ENCODE results near the gene DKK3. TPM values are rescaled to one million over a fixed set of nuclear protein-coding genes. Genes with fewer than 3 reads are reported as not detected.

DKK3 gene
- total RNA-seq, 2 experiments from 2014 or later = not detected

DNA sequence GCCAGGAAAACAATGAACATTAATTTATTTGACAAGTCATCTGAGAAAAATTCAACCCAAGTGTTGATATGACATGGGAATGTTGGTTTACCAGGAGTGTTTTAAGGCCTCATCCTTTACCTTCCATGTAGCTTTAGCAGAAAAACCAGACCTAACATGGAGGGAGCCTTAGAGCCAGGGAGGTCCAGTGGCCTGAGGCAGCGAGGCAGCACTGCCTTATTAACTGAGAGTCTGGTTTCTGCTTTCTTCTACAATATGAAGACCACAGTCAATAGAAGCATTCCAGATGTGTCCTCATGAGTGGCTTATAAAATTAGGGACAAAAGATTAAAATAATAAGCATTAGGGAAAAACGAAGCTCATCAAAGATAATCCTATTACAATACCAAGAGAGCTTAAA, 61.5 kb downstream of the DKK3 start:
- H3K27ac Mint-ChIP-seq = no peak overlapping the region
- no peak for DNase-seq
- no peak overlapping the region for H3K4me3 Mint-ChIP-seq
- H3K36me3 Mint-ChIP-seq (ENCODE audit: low read depth) = peaks cover 29% of the 10 kb centered on the region
- H3K9me3 Mint-ChIP-seq = no peaks in the 10 kb centered on the region
- ChIA-PET POLR2A (no interaction called here), CTCF (interaction anchor here (0.9 to 1.3 kb wide), 4 partner anchors 10 to 83 kb away, joined by 3 read pairs; no protein-coding TSS in a partner anchor)
- H3K27me3 Mint-ChIP-seq = no peaks in the 10 kb centered on the region
- H3K4me1 Mint-ChIP-seq = no peaks in the 10 kb centered on the region

DNA sequence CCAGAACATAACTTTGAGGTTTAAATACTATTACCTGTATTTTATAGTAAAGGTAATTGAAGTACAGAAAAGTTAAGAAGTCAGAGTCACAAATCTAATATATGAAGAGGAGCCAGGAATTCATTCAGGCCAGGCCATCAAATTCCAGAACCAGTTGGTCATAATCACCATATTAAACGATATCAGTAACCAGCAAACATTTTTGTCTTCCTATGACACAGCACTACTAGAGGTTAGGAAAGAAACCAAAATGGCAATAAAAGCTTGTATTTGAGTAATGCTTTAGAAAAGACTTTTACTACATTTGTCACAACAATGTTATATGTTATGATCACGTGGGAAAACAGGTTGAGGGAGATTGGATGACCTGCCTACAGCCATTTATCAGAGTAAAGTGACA, 62.2 kb downstream of the DKK3 start:
- no peaks in the 10 kb centered on the region for H3K4me1 Mint-ChIP-seq
- no peak overlapping the region for H3K27ac Mint-ChIP-seq
- no peaks in the 10 kb centered on the region for H3K27me3 Mint-ChIP-seq
- no peaks in the 10 kb centered on the region for H3K9me3 Mint-ChIP-seq
- DNase-seq = no peak
- POLR2A ChIA-PET = no interaction called here
- peaks cover 27% of the 10 kb centered on the region for H3K36me3 Mint-ChIP-seq (ENCODE audit: low read depth)
- CTCF ChIA-PET = no interaction called here
- H3K4me3 Mint-ChIP-seq = no peak overlapping the region

DNA sequence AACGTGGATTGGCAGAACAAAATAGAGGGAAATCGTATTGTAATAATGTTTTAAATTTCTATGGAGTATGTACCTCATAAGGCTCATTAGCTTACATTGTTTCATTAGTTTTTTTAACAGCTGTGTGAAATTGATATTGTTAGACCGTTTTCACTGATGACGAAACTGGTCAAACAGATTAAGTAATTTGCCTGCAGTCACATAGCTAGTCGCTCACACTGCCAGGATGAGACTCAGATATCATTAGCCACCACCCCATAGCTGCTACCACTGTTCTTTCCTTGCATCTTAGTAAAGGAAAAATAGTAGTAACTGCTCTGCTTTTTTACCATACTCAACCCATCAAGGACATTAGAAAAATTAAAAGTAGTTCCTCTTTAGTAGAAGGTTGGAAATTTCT, 64.0 kb downstream of the DKK3 start:
- Mint-ChIP-seq H3K27me3 (no peaks in the 10 kb centered on the region), H3K9me3 (no peaks in the 10 kb centered on the region), H3K4me3 (no peak overlapping the region), H3K4me1 (no peaks in the 10 kb centered on the region), H3K27ac (no peak overlapping the region), H3K36me3 (ENCODE audit: low read depth) (peaks cover 20% of the 10 kb centered on the region)
- CTCF ChIA-PET = interaction anchor here (0.6 kb wide), 1 partner anchor 126 kb away, joined by 3 read pairs; no protein-coding TSS in a partner anchor
- DNase-seq = no peak
- POLR2A ChIA-PET = interaction anchor here (0.7 kb wide), 1 partner anchor 124 kb away, joined by 3 read pairs; no protein-coding TSS in a partner anchor

DNA sequence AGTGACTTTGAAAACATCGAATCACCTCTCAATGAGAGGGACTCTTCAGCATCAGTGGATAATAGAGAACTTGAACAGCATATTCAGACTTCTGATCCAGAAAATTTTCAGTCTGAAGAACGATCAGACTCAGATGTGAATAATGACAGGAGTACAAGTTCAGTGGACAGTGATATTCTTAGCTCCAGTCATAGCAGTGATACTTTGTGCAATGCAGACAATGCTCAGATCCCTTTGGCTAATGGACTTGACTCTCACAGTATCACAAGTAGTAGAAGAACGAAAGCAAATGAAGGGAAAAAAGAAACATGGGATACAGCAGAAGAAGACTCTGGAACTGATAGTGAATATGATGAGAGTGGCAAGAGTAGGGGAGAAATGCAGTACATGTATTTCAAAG, 65.8 kb downstream of the DKK3 start:
- POLR2A ChIA-PET = no interaction called here
- no peaks in the 10 kb centered on the region for H3K9me3 Mint-ChIP-seq
- no peaks in the 10 kb centered on the region for H3K4me1 Mint-ChIP-seq
- no peak for DNase-seq
- CTCF ChIA-PET = interaction anchor here (0.6 kb wide), 1 partner anchor 15 kb away, joined by 5 read pairs; no protein-coding TSS in a partner anchor
- H3K27me3 Mint-ChIP-seq = no peaks in the 10 kb centered on the region
- no peak overlapping the region for H3K4me3 Mint-ChIP-seq
- peaks cover 28% of the 10 kb centered on the region for H3K36me3 Mint-ChIP-seq (ENCODE audit: low read depth)
- H3K27ac Mint-ChIP-seq = no peak overlapping the region

DNA sequence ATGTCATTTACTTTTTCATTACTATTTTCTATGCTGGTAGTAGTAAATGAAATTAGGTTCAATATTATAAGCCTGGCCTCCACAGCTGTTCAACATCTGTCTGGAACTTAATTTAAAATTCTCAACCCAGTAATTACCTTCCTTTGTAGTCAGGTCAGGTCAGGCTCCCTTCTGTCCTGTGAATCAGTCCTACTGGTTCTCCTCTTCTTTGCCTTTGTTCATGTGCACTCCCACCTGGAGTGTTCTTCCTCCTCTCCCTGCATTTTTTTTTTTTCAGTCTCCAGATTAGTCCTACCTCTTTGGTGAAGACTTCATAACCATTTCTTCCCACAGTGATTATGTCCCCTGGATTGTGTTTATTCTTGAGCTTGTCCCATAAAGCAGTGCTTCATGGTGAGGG, 67.9 kb downstream of the DKK3 start:
- no peak for DNase-seq
- Mint-ChIP-seq H3K27ac (no peak overlapping the region), H3K36me3 (ENCODE audit: low read depth) (peaks cover 37% of the 10 kb centered on the region), H3K27me3 (no peaks in the 10 kb centered on the region), H3K4me3 (no peak overlapping the region), H3K4me1 (no peaks in the 10 kb centered on the region), H3K9me3 (no peaks in the 10 kb centered on the region)
- ChIA-PET POLR2A (no interaction called here), CTCF (interaction anchor here (0.6 to 0.7 kb wide), 2 partner anchors 22 to 92 kb away, joined by 3 read pairs; no protein-coding TSS in a partner anchor)

DNA sequence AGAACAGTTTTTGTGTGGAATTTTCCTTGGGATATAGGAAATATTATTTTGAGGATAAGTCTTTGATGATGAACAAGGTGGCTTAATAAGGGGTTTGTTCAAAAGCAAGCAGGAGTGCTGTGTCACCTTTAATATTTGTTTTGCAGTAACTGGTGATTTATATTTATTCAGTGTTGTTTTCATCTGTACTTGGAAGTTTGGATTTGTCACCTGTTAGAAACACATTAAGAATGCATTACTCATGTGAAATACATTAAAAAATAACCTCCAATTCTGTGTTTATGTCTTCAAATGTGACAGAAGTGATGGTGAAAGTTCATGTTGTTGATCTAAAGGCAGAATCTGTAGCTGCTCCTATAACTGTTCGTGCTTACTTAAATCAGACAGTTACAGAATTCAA, 70.5 kb downstream of the DKK3 start:
- Mint-ChIP-seq H3K27ac (no peak overlapping the region), H3K9me3 (no peaks in the 10 kb centered on the region), H3K4me1 (no peaks in the 10 kb centered on the region), H3K4me3 (no peak overlapping the region), H3K27me3 (no peaks in the 10 kb centered on the region), H3K36me3 (ENCODE audit: low read depth) (peaks cover 51% of the 10 kb centered on the region)
- ChIA-PET CTCF (no interaction called here), POLR2A (no interaction called here)
- no peak for DNase-seq

- no peak for DNase-seq
- Mint-ChIP-seq H3K9me3 (no peaks in the 10 kb centered on the region), H3K27ac (no peak overlapping the region), H3K4me3 (no peak overlapping the region), H3K36me3 (ENCODE audit: low read depth) (peaks cover 51% of the 10 kb centered on the region), H3K27me3 (no peaks in the 10 kb centered on the region), H3K4me1 (no peaks in the 10 kb centered on the region)
- ChIA-PET CTCF (no interaction called here), POLR2A (no interaction called here)
Measured at GRCh38 chr11:11937433-11937832, 71.0 kb downstream of the DKK3 start.

- Mint-ChIP-seq H3K4me1 (no peaks in the 10 kb centered on the region), H3K27me3 (no peaks in the 10 kb centered on the region), H3K36me3 (ENCODE audit: low read depth) (peaks cover 50% of the 10 kb centered on the region), H3K27ac (no peak overlapping the region), H3K4me3 (no peak overlapping the region), H3K9me3 (no peaks in the 10 kb centered on the region)
- no peak for DNase-seq
- CTCF ChIA-PET = no interaction called here
- POLR2A ChIA-PET = no interaction called here
Measured at GRCh38 chr11:11935536-11935935, 72.9 kb downstream of the DKK3 start.

DNA sequence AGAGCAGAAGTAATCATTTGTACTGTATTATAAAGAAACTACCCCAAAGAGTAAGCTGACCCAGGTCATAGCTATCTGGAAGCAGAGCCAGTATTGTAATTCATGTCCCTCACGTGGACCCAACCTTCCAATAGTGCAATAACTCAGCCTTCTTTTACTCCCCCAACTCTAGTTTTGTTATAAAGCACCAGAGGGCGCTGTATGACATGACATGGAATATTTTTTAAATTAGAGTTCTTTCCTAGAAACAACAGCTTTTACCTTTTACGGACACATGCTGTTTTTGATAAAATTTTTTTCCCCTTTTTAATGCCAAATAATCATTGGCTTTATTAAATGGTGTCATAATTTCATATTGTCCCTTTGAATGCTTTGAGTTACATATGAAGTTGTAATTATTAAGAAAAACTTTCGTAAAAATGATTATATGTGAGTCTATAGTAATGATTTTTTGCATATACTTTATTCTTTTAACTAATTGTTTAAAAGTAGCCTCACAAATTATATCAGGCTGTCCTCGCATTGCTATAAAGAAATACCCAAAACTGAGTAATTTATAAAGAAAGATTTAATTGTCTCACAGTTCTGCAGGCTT, 76.9 kb downstream of the DKK3 start:
- POLR2A ChIA-PET = no interaction called here
- DNase-seq = peak; percentile 36
- Mint-ChIP-seq H3K4me3 (no peak overlapping the region), H3K4me1 (peaks cover 5% of the 10 kb centered on the region), H3K36me3 (ENCODE audit: low read depth) (peaks cover 39% of the 10 kb centered on the region), H3K9me3 (no peaks in the 10 kb centered on the region), H3K27ac (no peak overlapping the region), H3K27me3 (no peaks in the 10 kb centered on the region)
- CTCF ChIA-PET = interaction anchor here (1.4 kb wide), 1 partner anchor 16 kb away, joined by 3 read pairs; no protein-coding TSS in a partner anchor

- no peaks in the 10 kb centered on the region for H3K9me3 Mint-ChIP-seq
- peaks cover 45% of the 10 kb centered on the region for H3K36me3 Mint-ChIP-seq (ENCODE audit: low read depth)
- ChIA-PET POLR2A (no interaction called here), CTCF (interaction anchor here (0.6 kb wide), 1 partner anchor 16 kb away, joined by 3 read pairs; no protein-coding TSS in a partner anchor)
- DNase-seq = no peak
- H3K27ac Mint-ChIP-seq = no peak overlapping the region
- H3K4me1 Mint-ChIP-seq = peaks cover 9% of the 10 kb centered on the region
- H3K4me3 Mint-ChIP-seq = no peak overlapping the region
- no peaks in the 10 kb centered on the region for H3K27me3 Mint-ChIP-seq
Measured at GRCh38 chr11:11929920-11930319, 78.5 kb downstream of the DKK3 start.

GRCh38 chr11:11923828-11924227, 84.6 kb downstream of the DKK3 start:
- Mint-ChIP-seq H3K4me3 (no peak overlapping the region), H3K36me3 (ENCODE audit: low read depth) (peaks cover 40% of the 10 kb centered on the region), H3K27me3 (no peaks in the 10 kb centered on the region), H3K4me1 (peaks cover 20% of the 10 kb centered on the region), H3K9me3 (no peaks in the 10 kb centered on the region), H3K27ac (no peak overlapping the region)
- ChIA-PET POLR2A (no interaction called here), CTCF (no interaction called here)
- DNase-seq = no peak

- H3K27me3 Mint-ChIP-seq = no peaks in the 10 kb centered on the region
- peaks cover 10% of the 10 kb centered on the region for H3K36me3 Mint-ChIP-seq (ENCODE audit: low read depth)
- ChIA-PET CTCF (no interaction called here), POLR2A (no interaction called here)
- H3K4me3 Mint-ChIP-seq = no peak overlapping the region
- H3K4me1 Mint-ChIP-seq = no peaks in the 10 kb centered on the region
- H3K27ac Mint-ChIP-seq = no peak overlapping the region
- no peaks in the 10 kb centered on the region for H3K9me3 Mint-ChIP-seq
- DNase-seq = no peak
Measured at GRCh38 chr11:11916981-11917399, 91.4 kb downstream of the DKK3 start.

- ChIA-PET CTCF (no interaction called here), POLR2A (no interaction called here)
- Mint-ChIP-seq H3K27me3 (no peaks in the 10 kb centered on the region), H3K27ac (no peak overlapping the region), H3K4me3 (no peak overlapping the region), H3K4me1 (no peaks in the 10 kb centered on the region), H3K9me3 (no peaks in the 10 kb centered on the region), H3K36me3 (ENCODE audit: low read depth) (peaks cover 19% of the 10 kb centered on the region)
- DNase-seq = no peak
Measured at GRCh38 chr11:11915625-11916024, 92.8 kb downstream of the DKK3 start.

- Mint-ChIP-seq H3K27ac (no peak overlapping the region), H3K36me3 (ENCODE audit: low read depth) (peaks cover 27% of the 10 kb centered on the region), H3K4me3 (no peak overlapping the region), H3K9me3 (no peaks in the 10 kb centered on the region), H3K27me3 (no peaks in the 10 kb centered on the region), H3K4me1 (no peaks in the 10 kb centered on the region)
- DNase-seq = no peak
- ChIA-PET POLR2A (no interaction called here), CTCF (interaction anchor here (0.9 to 1.2 kb wide), 2 partner anchors 17 to 31 kb away, joined by 3 read pairs; no protein-coding TSS in a partner anchor)
Measured at GRCh38 chr11:11913395-11913794, 95.0 kb downstream of the DKK3 start.
